OCI-LY7 (cell line): ENCODE measurements around the gene HMCN1. TPM values are rescaled to one million over a fixed set of nuclear protein-coding genes. Genes with fewer than 3 reads are reported as not detected.

ENCODE experiments used
- BruUV-seq: library from RNA; stranded (reverse); fragments of 400-500 nt; replicated peaks from 2 replicates; lab custom pipeline; 2021; lab: Mats Ljungman, UMichigan
- CTCF ChIA-PET: fragments of 300-600 bp; sonication (Branson Sonifier 250); formaldehyde crosslinking; loops from one replicate; lab custom pipeline; 2022; ENCODE audit warnings: antibody characterized with exemption; ENCODE audit not compliant: unreplicated experiment; lab: Charles Lee
- POLR2A ChIA-PET: fragments of 300-600 bp; sonication (Branson Sonifier 250); formaldehyde crosslinking; loops from one replicate; lab custom pipeline; 2022; ENCODE audit warnings: antibody characterized with exemption; lab: Charles Lee
- DNase-seq: peaks from one replicate; pipeline ENCODE4 v3.0.0-alpha.2; 2015; ENCODE audit warnings: low spot score
- H2AFZ ChIP-seq: fragments of 200-600 bp; sonication (generic), shearing (Covaris generic); 2 replicates; pipeline ENCODE4 v1.6.1; 2014; ENCODE audit warnings: mild to moderate bottlenecking, antibody characterized with exemption, low read length, moderate library complexity
- H3K27ac ChIP-seq: fragments of 200-600 bp; sonication (generic); 2 replicates; pipeline ENCODE4 v1.5.1; 2014; ENCODE audit warnings: mixed run types, low read depth, mild to moderate bottlenecking, moderate library complexity, low read length, inconsistent platforms; ENCODE audit not compliant: poor library complexity, severe bottlenecking
- H3K36me3 ChIP-seq: fragments of 200-600 bp; sonication (generic); 2 replicates; pipeline ENCODE4 v1.6.1; 2014; ENCODE audit warnings: mild to moderate bottlenecking, antibody characterized with exemption, low read length, moderate library complexity, mixed read lengths; ENCODE audit not compliant: insufficient read depth
- H3K4me1 ChIP-seq: fragments of 200-600 bp; sonication (generic); 2 replicates; pipeline ENCODE4 v1.5.1; 2014; ENCODE audit warnings: mild to moderate bottlenecking, low read length; ENCODE audit not compliant: insufficient read depth, poor library complexity, severe bottlenecking
- H3K4me2 ChIP-seq: fragments of 200-600 bp; sonication (generic); 2 replicates; pipeline ENCODE4 v1.6.1; 2014; ENCODE audit warnings: mild to moderate bottlenecking, low read length
- H3K4me3 ChIP-seq: fragments of 200-600 bp; sonication (generic); 2 replicates; pipeline ENCODE4 v1.5.1; 2014; ENCODE audit warnings: mild to moderate bottlenecking, low read depth, low read length; ENCODE audit not compliant: poor library complexity, severe bottlenecking
- H3K79me2 ChIP-seq: fragments of 200-600 bp; sonication (generic); 2 replicates; pipeline ENCODE4 v1.6.1; 2016; ENCODE audit warnings: low read depth, mild to moderate bottlenecking, low read length, moderate library complexity, mixed read lengths; ENCODE audit not compliant: insufficient read depth
- H3K9me2 ChIP-seq: fragments of 200-600 bp; sonication (generic); 2 replicates; pipeline ENCODE4 v1.6.1; 2016; ENCODE audit warnings: mild to moderate bottlenecking, low read length, mixed read lengths; ENCODE audit not compliant: insufficient read depth
- H3K9me3 ChIP-seq: fragments of 200-600 bp; sonication (generic); 2 replicates; pipeline ENCODE4 v1.6.1; 2014; ENCODE audit warnings: mild to moderate bottlenecking, mixed run types, low read length, mixed read lengths
- H4K20me1 ChIP-seq: fragments of 200-600 bp; sonication (generic); 2 replicates; pipeline ENCODE4 v1.6.1; 2014; ENCODE audit warnings: mild to moderate bottlenecking, antibody characterized with exemption, low read length, moderate library complexity, mixed read lengths; ENCODE audit not compliant: insufficient read depth
- EZH2phosphoT487 ChIP-seq: fragments of 200-600 bp; sonication (generic); IDR thresholded peaks from 2 replicates; pipeline ENCODE4 v1.6.1; 2018; ENCODE audit warnings: low read depth, borderline replicate concordance, mild to moderate bottlenecking, mixed run types, antibody characterized with exemption, low read length, moderate library complexity, mixed read lengths
- intact Hi-C: fragments of 100-400 bp; cut with micrococcal nuclease; formaldehyde crosslinking; loops from one replicate; pipeline ENCODE4 v1.10.0; 2022; ENCODE audit not compliant: unreplicated experiment
- total RNA-seq, 2 experiments: library from RNA; depleted of rRNA in 1 of 2; stranded (reverse); fragments of >200 nt in 1 of 2; shearing (Covaris generic) in 1 of 2; gene quantifications; 2 replicates each; pipeline ENCODE4 v1.2.3, GENCODE V29; 2014 to 2022
- TF ChIP-seq, protein P1 (sequence below): fragments of 200-600 bp; sonication (generic); conservative IDR thresholded peaks from 2 replicates; pipeline ENCODE4 v1.5.1; 2014; ENCODE audit warnings: mild to moderate bottlenecking, antibody characterized with exemption, low read length, moderate library complexity, mixed read lengths

The HMCN1 gene
- total RNA-seq, 2 experiments from 2014 or later = 0.02 TPM; not detected in 1

DNA sequence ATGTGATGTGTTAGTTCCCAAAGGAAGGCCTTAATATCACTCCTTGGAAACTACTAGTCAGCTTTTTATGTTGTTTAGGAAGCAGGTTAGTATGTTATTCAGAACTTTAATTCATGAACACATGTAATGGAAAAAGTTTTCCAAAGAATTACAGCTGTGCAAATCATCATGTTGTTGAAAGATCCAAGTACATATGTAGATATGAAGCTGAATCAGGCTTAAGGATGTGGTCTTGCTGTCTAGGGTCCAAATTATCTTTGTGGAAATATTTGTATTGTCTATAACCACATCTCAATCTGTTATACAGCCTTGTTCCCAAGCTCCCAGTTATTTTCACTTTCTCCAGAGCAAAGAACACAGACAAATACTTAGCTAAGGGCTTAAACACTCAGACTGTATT is 409.3 kb downstream of the HMCN1 start:
- TF ChIP-seq, protein P1, sequence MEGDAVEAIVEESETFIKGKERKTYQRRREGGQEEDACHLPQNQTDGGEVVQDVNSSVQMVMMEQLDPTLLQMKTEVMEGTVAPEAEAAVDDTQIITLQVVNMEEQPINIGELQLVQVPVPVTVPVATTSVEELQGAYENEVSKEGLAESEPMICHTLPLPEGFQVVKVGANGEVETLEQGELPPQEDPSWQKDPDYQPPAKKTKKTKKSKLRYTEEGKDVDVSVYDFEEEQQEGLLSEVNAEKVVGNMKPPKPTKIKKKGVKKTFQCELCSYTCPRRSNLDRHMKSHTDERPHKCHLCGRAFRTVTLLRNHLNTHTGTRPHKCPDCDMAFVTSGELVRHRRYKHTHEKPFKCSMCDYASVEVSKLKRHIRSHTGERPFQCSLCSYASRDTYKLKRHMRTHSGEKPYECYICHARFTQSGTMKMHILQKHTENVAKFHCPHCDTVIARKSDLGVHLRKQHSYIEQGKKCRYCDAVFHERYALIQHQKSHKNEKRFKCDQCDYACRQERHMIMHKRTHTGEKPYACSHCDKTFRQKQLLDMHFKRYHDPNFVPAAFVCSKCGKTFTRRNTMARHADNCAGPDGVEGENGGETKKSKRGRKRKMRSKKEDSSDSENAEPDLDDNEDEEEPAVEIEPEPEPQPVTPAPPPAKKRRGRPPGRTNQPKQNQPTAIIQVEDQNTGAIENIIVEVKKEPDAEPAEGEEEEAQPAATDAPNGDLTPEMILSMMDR = no peak
- TF ChIP-seq EZH2phosphoT487 = no peak
- no peak overlapping the region for H3K27ac ChIP-seq
- H3K9me3 ChIP-seq = no peaks in the 10 kb centered on the region
- H3K9me2 ChIP-seq = no peaks in the 10 kb centered on the region
- H2AFZ ChIP-seq = no peak overlapping the region
- no peak overlapping the region for H3K4me3 ChIP-seq
- ChIA-PET POLR2A (interaction anchor here (0.6 to 1.5 kb wide), 4 partner anchors 9 to 272 kb away, joined by 3 to 5 read pairs (median 4); no protein-coding TSS in a partner anchor), CTCF (no interaction called here)
- H3K4me2 ChIP-seq = no peak overlapping the region
- intact Hi-C loops = no loop called here
- no peaks in the 10 kb centered on the region for H4K20me1 ChIP-seq
- H3K4me1 ChIP-seq = no peaks in the 10 kb centered on the region
- BruUV-seq = no TSS peak
- DNase-seq = no peak
- no peaks in the 10 kb centered on the region for H3K36me3 ChIP-seq
- H3K79me2 ChIP-seq = no peaks in the 10 kb centered on the region

DNA sequence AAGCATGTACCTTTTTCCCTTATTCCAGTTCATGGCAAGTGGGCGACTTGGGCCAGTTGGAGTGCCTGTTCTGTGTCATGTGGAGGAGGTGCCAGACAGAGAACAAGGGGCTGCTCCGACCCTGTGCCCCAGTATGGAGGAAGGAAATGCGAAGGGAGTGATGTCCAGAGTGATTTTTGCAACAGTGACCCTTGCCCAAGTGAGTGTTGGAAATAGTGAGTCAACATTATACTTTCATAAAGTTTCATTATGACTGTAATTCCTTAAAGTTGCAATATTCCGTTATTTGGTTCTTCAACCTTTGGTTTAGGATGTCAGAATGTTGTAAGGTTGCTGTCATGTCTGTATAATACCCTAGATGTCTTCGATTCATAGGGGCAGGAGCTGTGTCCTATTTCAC is 410.3 kb downstream of the HMCN1 start:
- H2AFZ ChIP-seq = no peak overlapping the region
- BruUV-seq = no TSS peak
- H3K27ac ChIP-seq = no peak overlapping the region
- intact Hi-C loops = no loop called here
- H3K36me3 ChIP-seq = no peaks in the 10 kb centered on the region
- ChIA-PET CTCF (no interaction called here), POLR2A (interaction anchor here (0.9 to 1.2 kb wide), 3 partner anchors 19 to 36 kb away, joined by 3 read pairs; no protein-coding TSS in a partner anchor)
- DNase-seq = no peak
- TF ChIP-seq, protein P1 = no peak
- TF ChIP-seq EZH2phosphoT487 = no peak
- H3K9me2 ChIP-seq = no peaks in the 10 kb centered on the region
- no peak overlapping the region for H3K4me2 ChIP-seq
- H3K79me2 ChIP-seq = no peaks in the 10 kb centered on the region
- H4K20me1 ChIP-seq = no peaks in the 10 kb centered on the region
- no peaks in the 10 kb centered on the region for H3K4me1 ChIP-seq
- H3K9me3 ChIP-seq = no peaks in the 10 kb centered on the region
- no peak overlapping the region for H3K4me3 ChIP-seq

DNA sequence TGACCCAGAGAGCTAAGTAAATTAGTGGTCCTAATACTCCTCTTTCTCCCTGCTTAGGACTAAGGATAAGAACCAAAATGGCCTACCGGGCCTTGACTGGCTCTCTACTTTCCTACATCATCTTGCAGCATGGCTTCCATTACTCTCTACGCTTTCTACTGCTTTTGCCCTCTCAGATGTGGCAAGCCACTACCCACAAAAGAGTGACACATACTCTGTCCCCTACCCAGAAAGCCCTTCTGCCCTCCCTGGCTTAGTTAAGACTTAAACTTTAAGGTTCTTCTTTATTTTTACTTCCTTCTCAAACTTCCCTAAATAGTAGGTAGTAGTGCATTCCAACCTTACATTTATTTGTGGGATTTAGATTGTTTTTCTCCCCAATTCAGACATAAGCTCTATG is 412.8 kb downstream of the HMCN1 start:
- DNase-seq = no peak
- Histone ChIP-seq H4K20me1 (no peaks in the 10 kb centered on the region), H3K27ac (no peak overlapping the region), H3K4me3 (no peak overlapping the region), H3K4me1 (no peaks in the 10 kb centered on the region), H3K4me2 (no peak overlapping the region), H2AFZ (no peak overlapping the region), H3K79me2 (no peaks in the 10 kb centered on the region), H3K36me3 (no peaks in the 10 kb centered on the region), H3K9me2 (no peaks in the 10 kb centered on the region), H3K9me3 (no peaks in the 10 kb centered on the region)
- CTCF ChIA-PET = no interaction called here
- no TSS peak for BruUV-seq
- POLR2A ChIA-PET = interaction anchor here (0.6 kb wide), 1 partner anchor 146 kb away, joined by 3 read pairs; no protein-coding TSS in a partner anchor
- intact Hi-C loops = no loop called here
- no peak for TF ChIP-seq EZH2phosphoT487
- TF ChIP-seq, protein P1 = no peak
